Mesenchymal stem cell (in vitro differentiated cells and primary cell): Measurements from ENCODE around the gene ASB5.

ENCODE experiments used
- DNase-seq: peaks from one replicate; pipeline ENCODE4 v3.0.0-alpha.2; 2013
- H2AFZ ChIP-seq: one replicate; pipeline ENCODE4 v1.6.1; 2013; ENCODE audit warnings: low read depth, mild to moderate bottlenecking, control low read depth, inconsistent platforms, low read length, moderate library complexity
- H2AK5ac ChIP-seq: 2 replicates; pipeline ENCODE4 v1.6.1; 2013; ENCODE audit warnings: low read length, moderate library complexity, mild to moderate bottlenecking, inconsistent platforms; ENCODE audit not compliant: severe bottlenecking
- H2BK120ac ChIP-seq: one replicate; pipeline ENCODE4 v1.6.1; 2013; ENCODE audit warnings: low read depth, mild to moderate bottlenecking, inconsistent platforms, low read length, moderate library complexity
- H2BK12ac ChIP-seq, 2 experiments: one replicate each; pipeline ENCODE4 v1.6.1; 2013; ENCODE audit warnings: inconsistent platforms in 2 of 2, low read length in 2 of 2, mild to moderate bottlenecking in 2 of 2, moderate library complexity in 2 of 2, control low read depth in 1 of 2
- H2BK15ac ChIP-seq: one replicate; pipeline ENCODE4 v1.6.1; 2013; ENCODE audit warnings: mild to moderate bottlenecking, low read depth, inconsistent platforms; ENCODE audit not compliant: poor library complexity, severe bottlenecking
- H2BK5ac ChIP-seq: 2 replicates; pipeline ENCODE4 v1.6.1; 2013; ENCODE audit warnings: low read depth, mild to moderate bottlenecking, low read length, control low read depth, inconsistent platforms; ENCODE audit not compliant: poor library complexity, severe bottlenecking
- H3K14ac ChIP-seq, 2 experiments: one replicate each; pipeline ENCODE4 v1.6.1; 2013; ENCODE audit warnings: inconsistent platforms in 2 of 2, low read length in 2 of 2, control low read depth in 1 of 2, mild to moderate bottlenecking in 1 of 2, moderate library complexity in 1 of 2
- H3K18ac ChIP-seq, 2 experiments: one replicate each; pipeline ENCODE4 v1.6.1; 2013; ENCODE audit warnings: inconsistent platforms in 2 of 2, low read length in 2 of 2, control low read depth in 1 of 2, low read depth in 1 of 2, mild to moderate bottlenecking in 1 of 2
- H3K23ac ChIP-seq, 2 experiments: one replicate each; pipeline ENCODE4 v1.6.1; 2013; ENCODE audit warnings: inconsistent platforms in 2 of 2, low read length in 2 of 2, mild to moderate bottlenecking in 2 of 2, moderate library complexity in 2 of 2, control low read depth in 1 of 2
- H3K27ac ChIP-seq: 2 replicates; pipeline ENCODE4 v1.5.1; 2013; ENCODE audit warnings: mild to moderate bottlenecking, moderate library complexity, low read length, control low read depth, inconsistent platforms; ENCODE audit not compliant: poor library complexity, severe bottlenecking
- H3K27me3 ChIP-seq, 2 experiments: 2 replicates each; pipeline versions ENCODE4 v1.6.1 to v1.7.0; 2013; ENCODE audit warnings: low read length in 2 of 2, mild to moderate bottlenecking in 2 of 2, moderate library complexity in 2 of 2, control low read depth in 1 of 2, inconsistent platforms in 1 of 2; ENCODE audit not compliant: control insufficient read depth in 1 of 2, insufficient read depth in 1 of 2
- H3K36me3 ChIP-seq, 2 experiments: 2 replicates each; pipeline versions ENCODE4 v1.6.1 to v1.7.0; 2013; ENCODE audit warnings: low read length in 2 of 2, control low read depth in 1 of 2, inconsistent platforms in 1 of 2, low read depth in 1 of 2, mild to moderate bottlenecking in 1 of 2; ENCODE audit not compliant: insufficient read depth in 2 of 2, control insufficient read depth in 1 of 2
- H3K4ac ChIP-seq, 2 experiments: one replicate each; pipeline ENCODE4 v1.6.1; 2013; ENCODE audit warnings: inconsistent platforms in 2 of 2, low read length in 2 of 2, mild to moderate bottlenecking in 2 of 2, moderate library complexity in 2 of 2, control low read depth in 1 of 2, low read depth in 1 of 2
- H3K4me1 ChIP-seq: 2 replicates; pipeline ENCODE4 v1.6.1; 2013; ENCODE audit warnings: low read depth, low read length, control low read depth; ENCODE audit not compliant: control insufficient read depth, insufficient read depth
- H3K4me2 ChIP-seq: 2 replicates; pipeline ENCODE4 v1.6.1; 2013; ENCODE audit warnings: low read length, mild to moderate bottlenecking, inconsistent platforms; ENCODE audit not compliant: poor library complexity, severe bottlenecking
- H3K4me3 ChIP-seq, 2 experiments: 2 replicates each; pipeline versions ENCODE4 v1.5.1 to v1.7.0; 2013; ENCODE audit warnings: low read length in 2 of 2, mild to moderate bottlenecking in 2 of 2, control low read depth in 1 of 2, low read depth in 1 of 2; ENCODE audit not compliant: insufficient read depth in 1 of 2
- H3K79me1 ChIP-seq: replicated peaks from 2 replicates; pipeline ENCODE4 v1.6.1; 2013; ENCODE audit warnings: mild to moderate bottlenecking, control low read depth, low read length, inconsistent platforms; ENCODE audit not compliant: poor library complexity, severe bottlenecking
- H3K9ac ChIP-seq: 2 replicates; pipeline ENCODE4 v1.7.0; 2013; ENCODE audit warnings: mild to moderate bottlenecking, low read length, moderate library complexity
- H3K9me3 ChIP-seq: 2 replicates; pipeline ENCODE4 v1.7.0; 2013; ENCODE audit warnings: mild to moderate bottlenecking, low read length; ENCODE audit not compliant: control insufficient read depth
- H4K8ac ChIP-seq: one replicate; pipeline ENCODE4 v1.6.1; 2013; ENCODE audit warnings: inconsistent platforms, mild to moderate bottlenecking, low read length, moderate library complexity
- H4K91ac ChIP-seq: one replicate; pipeline ENCODE4 v1.6.1; 2013; ENCODE audit warnings: mild to moderate bottlenecking, low read length, inconsistent platforms
- WGBS: methylation state at CpG from one replicate; pipeline ENCODE4 v1.1.7; 2013; ENCODE audit warnings: mixed read lengths; 5-methylcytosine and 5-hydroxymethylcytosine counted together

ASB5 gene

DNA sequence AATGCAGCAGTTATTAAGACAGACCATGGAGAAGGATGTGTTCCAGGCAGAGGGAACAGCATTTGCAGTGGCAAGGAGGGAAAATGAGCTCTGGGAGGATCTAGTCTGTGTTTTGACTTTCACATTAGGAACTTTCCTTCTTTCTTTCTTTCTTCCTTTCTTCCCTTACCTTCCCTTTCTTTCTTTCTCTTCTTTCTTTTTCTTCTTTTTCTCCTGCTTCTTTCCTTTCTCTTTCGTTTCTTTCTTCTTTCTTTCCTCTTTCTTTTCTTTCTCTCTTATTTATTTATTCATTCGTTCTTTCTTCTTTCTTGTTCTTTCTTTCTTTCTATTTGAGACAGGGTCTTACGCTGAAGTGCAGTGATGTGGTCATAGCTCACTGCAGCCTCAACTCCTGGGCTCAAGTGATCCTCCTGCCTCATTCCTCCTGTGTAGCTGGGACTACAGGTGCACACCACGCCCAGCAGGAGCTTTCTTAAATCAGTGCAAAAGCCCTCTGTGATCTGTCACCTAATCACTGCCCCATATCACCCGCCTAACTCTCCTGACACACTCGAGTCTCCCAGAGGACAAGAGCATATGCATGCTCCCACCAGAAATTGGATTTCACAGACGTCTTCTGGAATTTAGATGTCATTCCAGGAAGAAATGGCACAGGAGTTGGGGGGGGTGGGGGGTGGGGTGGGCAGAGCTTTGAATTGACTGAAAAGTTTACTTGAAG is 58.3 kb downstream of the ASB5 start:
- no peaks in the 10 kb centered on the region for H3K9me3 ChIP-seq
- no peak overlapping the region for H3K23ac ChIP-seq
- H4K8ac ChIP-seq, result no peak overlapping the region
- H3K14ac ChIP-seq, result no peak overlapping the region
- H3K27ac ChIP-seq, result no peak overlapping the region
- 89% methylated on average over 7 of the region's 7 CpGs for WGBS
- H2BK120ac ChIP-seq, result no peak overlapping the region
- H2BK15ac ChIP-seq, result no peak overlapping the region
- H3K4ac ChIP-seq, result no peak overlapping the region
- H3K27me3 ChIP-seq, result peaks cover 0 to 15% of the 10 kb centered on the region in 2 experiments
- H2AFZ ChIP-seq, result no peak overlapping the region
- no peak overlapping the region for H3K4me2 ChIP-seq
- no peak overlapping the region for H3K9ac ChIP-seq
- no peak overlapping the region for H2BK12ac ChIP-seq
- H3K4me1 ChIP-seq, result no peaks in the 10 kb centered on the region
- H3K18ac ChIP-seq, result no peak overlapping the region
- no peak overlapping the region for H3K4me3 ChIP-seq
- DNase-seq, result no peak
- H3K79me1 ChIP-seq, result no peaks in the 10 kb centered on the region
- no peak overlapping the region for H2AK5ac ChIP-seq
- H2BK5ac ChIP-seq, result no peak overlapping the region
- H4K91ac ChIP-seq, result peak overlapping the region; percentile 16
- H3K36me3 ChIP-seq, result no peaks in the 10 kb centered on the region

DNA sequence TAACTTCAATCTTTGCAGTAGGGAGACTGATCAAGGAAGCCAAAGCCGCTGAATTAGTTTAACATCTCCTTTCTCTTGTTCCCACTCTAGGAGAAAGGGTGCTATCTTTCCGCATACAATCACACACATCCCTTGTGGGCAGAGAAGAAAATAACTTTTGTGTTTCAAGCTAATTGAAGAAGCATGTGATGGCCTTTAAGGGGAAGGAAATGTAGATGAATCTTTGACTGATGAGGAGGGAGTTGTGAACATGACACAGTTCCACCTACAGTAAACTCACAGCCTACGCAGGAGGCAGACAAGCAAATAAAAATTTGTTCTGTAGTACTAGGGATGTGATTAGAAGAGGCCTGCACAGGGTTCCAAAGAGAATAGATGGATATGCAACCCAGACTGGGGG is 58.9 kb downstream of the ASB5 start:
- 88% methylated on average over 2 of the region's 3 CpGs for WGBS
- H3K18ac ChIP-seq, result no peak overlapping the region
- no peak overlapping the region for H2BK5ac ChIP-seq
- H2AK5ac ChIP-seq, result no peak overlapping the region
- peaks cover 0 to 17% of the 10 kb centered on the region in 2 experiments for H3K27me3 ChIP-seq
- H2BK120ac ChIP-seq, result no peak overlapping the region
- H3K79me1 ChIP-seq, result no peaks in the 10 kb centered on the region
- H4K91ac ChIP-seq, result no peak overlapping the region
- H3K27ac ChIP-seq, result no peak overlapping the region
- H3K23ac ChIP-seq, result no peak overlapping the region
- DNase-seq, result no peak
- no peak overlapping the region for H3K14ac ChIP-seq
- H2BK12ac ChIP-seq, result no peak overlapping the region
- no peak overlapping the region for H3K4me3 ChIP-seq
- H2AFZ ChIP-seq, result no peak overlapping the region
- H4K8ac ChIP-seq, result no peak overlapping the region
- no peak overlapping the region for H3K9ac ChIP-seq
- no peak overlapping the region for H3K4me2 ChIP-seq
- no peaks in the 10 kb centered on the region for H3K36me3 ChIP-seq
- H3K4me1 ChIP-seq, result no peaks in the 10 kb centered on the region
- no peak overlapping the region for H2BK15ac ChIP-seq
- H3K4ac ChIP-seq, result no peak overlapping the region
- no peaks in the 10 kb centered on the region for H3K9me3 ChIP-seq

DNA sequence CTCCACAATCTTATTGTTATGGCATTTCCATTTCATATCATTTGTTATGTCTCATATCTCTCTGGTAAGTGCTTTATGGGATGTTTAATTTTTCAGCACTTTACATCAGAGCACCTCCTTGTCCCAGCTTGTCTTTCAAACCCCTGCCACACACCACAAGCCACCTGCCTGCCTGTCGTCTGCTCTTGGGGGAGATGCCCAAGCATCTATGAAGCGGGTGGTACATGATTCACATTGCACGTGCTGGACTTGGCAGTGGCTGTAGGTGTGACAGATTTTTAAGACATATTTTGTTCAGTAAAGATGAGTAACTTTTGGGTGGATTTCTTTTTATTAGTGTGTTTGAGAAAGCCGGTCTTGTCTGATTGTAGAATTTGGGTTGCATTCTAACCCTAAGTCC is 59.5 kb downstream of the ASB5 start:
- 93% methylated on average over 4 of the region's 4 CpGs for WGBS
- no peak overlapping the region for H2BK15ac ChIP-seq

DNA sequence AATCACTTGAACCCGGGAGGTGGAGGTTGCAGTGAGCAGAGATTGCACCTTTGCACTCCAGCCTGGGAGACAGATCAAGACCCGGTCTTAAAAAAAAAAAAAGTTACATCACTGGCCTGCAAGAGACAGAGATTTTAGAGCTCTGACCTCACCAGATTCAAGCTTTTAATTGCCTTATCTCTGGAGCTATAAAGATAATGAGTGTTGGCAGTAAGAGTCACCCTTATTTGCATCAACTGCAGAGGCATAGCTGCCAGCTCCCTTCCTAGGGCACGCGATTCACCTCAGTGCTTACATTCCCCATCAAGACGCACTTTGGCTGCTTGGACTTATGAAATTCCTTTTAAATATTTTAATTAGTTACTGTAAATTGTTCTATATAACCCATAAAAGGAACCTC is 61.2 kb downstream of the ASB5 start:
- Histone ChIP-seq H3K4ac (no peak overlapping the region), H4K8ac (no peak overlapping the region), H2BK12ac (no peak overlapping the region), H2AK5ac (no peak overlapping the region), H3K36me3 (no peaks in the 10 kb centered on the region), H4K91ac (no peak overlapping the region), H3K9me3 (no peaks in the 10 kb centered on the region), H2BK5ac (no peak overlapping the region), H3K18ac (no peak overlapping the region), H2BK15ac (no peak overlapping the region), H2BK120ac (no peak overlapping the region), H3K27ac (no peak overlapping the region), H3K79me1 (no peaks in the 10 kb centered on the region), H3K4me3 (no peak overlapping the region), H3K23ac (no peak overlapping the region), H3K27me3 (peaks cover 0 to 17% of the 10 kb centered on the region in 2 experiments), H3K4me2 (no peak overlapping the region), H3K4me1 (no peaks in the 10 kb centered on the region), H2AFZ (no peak overlapping the region), H3K14ac (no peak overlapping the region), H3K9ac (no peak overlapping the region)
- no peak for DNase-seq
- 90% methylated on average over 1 of the region's 5 CpGs for WGBS

More for the DNA sequence above, 59.5 kb downstream of the ASB5 start:
- Histone ChIP-seq H2BK5ac (no peak overlapping the region), H2AFZ (no peak overlapping the region), H3K9ac (no peak overlapping the region), H3K14ac (no peak overlapping the region), H3K79me1 (no peaks in the 10 kb centered on the region), H3K27me3 (peaks cover 0 to 17% of the 10 kb centered on the region in 2 experiments), H4K91ac (no peak overlapping the region), H3K9me3 (no peaks in the 10 kb centered on the region), H3K4me1 (no peaks in the 10 kb centered on the region), H3K4me2 (no peak overlapping the region), H2AK5ac (no peak overlapping the region), H4K8ac (no peak overlapping the region), H3K4me3 (no peak overlapping the region), H3K27ac (no peak overlapping the region), H2BK120ac (no peak overlapping the region), H3K23ac (no peak overlapping the region), H2BK12ac (no peak overlapping the region), H3K18ac (no peak overlapping the region), H3K36me3 (no peaks in the 10 kb centered on the region), H3K4ac (no peak overlapping the region)
- no peak for DNase-seq
